MCF 10A (cell line): ENCODE data around the gene CCDC201. TPM values are rescaled to one million over a fixed set of nuclear protein-coding genes. Genes with fewer than 3 reads are reported as not detected.
A peak's percentile ranks its signal among the peaks of the same experiment; 100 is the strongest.

Experiments used
- Bru-seq: library from RNA; stranded (reverse); fragments of 400-500 nt; gene quantifications from one replicate; lab custom pipeline; 2021; lab: Mats Ljungman, UMichigan
- BruChase-seq, 2 experiments: library from RNA; stranded (reverse); fragments of 400-500 nt; gene quantifications; one replicate each; lab custom pipeline; 2021; lab: Mats Ljungman, UMichigan
- BruUV-seq: library from RNA; stranded (reverse); fragments of 400-500 nt; replicated peaks from 2 replicates; lab custom pipeline; 2021; lab: Mats Ljungman, UMichigan
- CTCF ChIA-PET: fragments of 300-600 bp; sonication (Branson Sonifier 250); formaldehyde crosslinking; extraction: SDS; loops from one replicate; lab custom pipeline; 2021; ENCODE audit warnings: antibody characterized with exemption, inconsistent platforms; lab: Yijun Ruan, JAX
- POLR2A ChIA-PET: fragments of 300-600, 350-650 bp; sonication (Branson Sonifier 250); formaldehyde crosslinking; extraction: SDS; loops from one replicate; lab custom pipeline; 2020; ENCODE audit warnings: antibody characterized with exemption, inconsistent platforms; lab: Yijun Ruan, JAX
- DNase-seq: peaks from one replicate; pipeline ENCODE4 v3.0.0-alpha.2; 2018; ENCODE audit not compliant: unreplicated experiment
- H3K27ac Mint-ChIP-seq: one replicate; pipeline ENCODE4 v1.8.0; 2022; ENCODE audit warnings: mild to moderate bottlenecking, low read depth, mixed read lengths; ENCODE audit not compliant: unreplicated experiment
- H3K27me3 Mint-ChIP-seq: one replicate; pipeline ENCODE4 v1.8.0; 2022; ENCODE audit warnings: mixed read lengths; ENCODE audit not compliant: insufficient read depth, unreplicated experiment
- H3K36me3 Mint-ChIP-seq: one replicate; pipeline ENCODE4 v1.8.0; 2022; ENCODE audit warnings: mild to moderate bottlenecking, moderate library complexity, mixed read lengths; ENCODE audit not compliant: insufficient read depth, unreplicated experiment
- H3K4me1 Mint-ChIP-seq: one replicate; pipeline ENCODE4 v1.8.0; 2022; ENCODE audit warnings: mixed read lengths; ENCODE audit not compliant: insufficient read depth, unreplicated experiment
- H3K4me3 Mint-ChIP-seq: one replicate; pipeline ENCODE4 v1.8.0; 2022; ENCODE audit warnings: mild to moderate bottlenecking, moderate library complexity, mixed read lengths; ENCODE audit not compliant: unreplicated experiment
- H3K9me3 Mint-ChIP-seq: one replicate; pipeline ENCODE4 v1.8.0; 2022; ENCODE audit warnings: mixed read lengths; ENCODE audit not compliant: unreplicated experiment
- intact Hi-C: fragments of 100-400 bp; cut with micrococcal nuclease; formaldehyde crosslinking; loops from 2 replicates; pipeline ENCODE4 v1.14.1; 2022
- long read RNA-seq: library from polyadenylated mRNA; stranded (forward); transcript quantifications from one replicate; pipeline ENCODE4 v2.0.0, GENCODE V29; 2022
- total RNA-seq: library from RNA; stranded (reverse); gene quantifications from 2 replicates; pipeline ENCODE4 v1.2.3, GENCODE V29; 2022
- TF ChIP-seq, protein P1 (sequence below): fragments of 200-600 bp; IDR thresholded peaks from one replicate; pipeline ENCODE4 v1.8.0; 2022; ENCODE audit warnings: antibody characterized with exemption, mild to moderate bottlenecking; ENCODE audit not compliant: unreplicated experiment

The CCDC201 gene
- total RNA-seq, result not detected in 2 replicates
- percentile 13 among the genes with signal in this experiment for Bru-seq, nascent RNA
- not detected for BruChase-seq, experiment 1, labeled RNA remaining after a 6-hour chase
- percentile 7 among the genes with signal in this experiment for BruChase-seq, experiment 2, labeled RNA remaining after a 2-hour chase
- long read RNA-seq, result 0 reads

DNA sequence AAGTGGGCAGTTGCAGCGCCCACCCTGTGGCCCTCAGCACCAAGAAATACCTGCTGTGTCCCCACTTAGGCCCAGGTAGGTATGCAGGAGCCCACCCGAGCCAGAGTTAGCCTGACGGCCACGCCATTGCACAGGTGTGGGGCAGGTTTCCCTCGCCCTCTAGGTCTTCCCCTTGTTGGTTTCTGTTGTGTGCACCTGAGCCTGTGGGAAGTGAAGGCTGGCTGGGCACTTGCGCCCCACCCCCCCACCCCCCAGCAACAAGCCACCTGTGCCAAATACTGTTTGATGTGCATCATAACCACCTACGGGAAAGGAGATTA, at the start of gene CCDC201:
Gene CCDC201, minus strand, starts transcription at position 48 of the 320 bp plus-strand sequence. CDS start 75 bp downstream, outside the sequence.
- ChIA-PET POLR2A (interaction anchor here (0.5 kb wide), 1 partner anchor 9 kb away, joined by 3 read pairs; no protein-coding TSS in a partner anchor), CTCF (interaction anchor here (0.6 to 0.7 kb wide), 2 partner anchors 19 to 20 kb away, joined by 4 to 5 read pairs; no protein-coding TSS in a partner anchor)
- TF ChIP-seq, protein P1, sequence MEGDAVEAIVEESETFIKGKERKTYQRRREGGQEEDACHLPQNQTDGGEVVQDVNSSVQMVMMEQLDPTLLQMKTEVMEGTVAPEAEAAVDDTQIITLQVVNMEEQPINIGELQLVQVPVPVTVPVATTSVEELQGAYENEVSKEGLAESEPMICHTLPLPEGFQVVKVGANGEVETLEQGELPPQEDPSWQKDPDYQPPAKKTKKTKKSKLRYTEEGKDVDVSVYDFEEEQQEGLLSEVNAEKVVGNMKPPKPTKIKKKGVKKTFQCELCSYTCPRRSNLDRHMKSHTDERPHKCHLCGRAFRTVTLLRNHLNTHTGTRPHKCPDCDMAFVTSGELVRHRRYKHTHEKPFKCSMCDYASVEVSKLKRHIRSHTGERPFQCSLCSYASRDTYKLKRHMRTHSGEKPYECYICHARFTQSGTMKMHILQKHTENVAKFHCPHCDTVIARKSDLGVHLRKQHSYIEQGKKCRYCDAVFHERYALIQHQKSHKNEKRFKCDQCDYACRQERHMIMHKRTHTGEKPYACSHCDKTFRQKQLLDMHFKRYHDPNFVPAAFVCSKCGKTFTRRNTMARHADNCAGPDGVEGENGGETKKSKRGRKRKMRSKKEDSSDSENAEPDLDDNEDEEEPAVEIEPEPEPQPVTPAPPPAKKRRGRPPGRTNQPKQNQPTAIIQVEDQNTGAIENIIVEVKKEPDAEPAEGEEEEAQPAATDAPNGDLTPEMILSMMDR, result no peak
- intact Hi-C loops, result loop anchor here (5.0 kb wide), 2 partner anchors 49 to 479 kb away; partner anchors contain the start of gene IGFBP3
- no peak for DNase-seq
- no peaks in the 10 kb centered on the region for H3K27me3 Mint-ChIP-seq
- H3K4me1 Mint-ChIP-seq, result peaks cover 6% of the 10 kb centered on the region
- peaks cover 10% of the 10 kb centered on the region for H3K9me3 Mint-ChIP-seq
- H3K27ac Mint-ChIP-seq, result no peak within 1 kb of the TSS
- no peaks in the 10 kb centered on the region for H3K36me3 Mint-ChIP-seq
- no peak within 1 kb of the TSS for H3K4me3 Mint-ChIP-seq
- no TSS peak for BruUV-seq

GRCh38 chr7:45921699-45922519, 49.0 kb upstream of the CCDC201 start:
- TF ChIP-seq, protein P1, result peak; percentile 74
- peaks cover 45% of the 10 kb centered on the region for H3K4me1 Mint-ChIP-seq
- H3K27me3 Mint-ChIP-seq, result no peaks in the 10 kb centered on the region
- ChIA-PET CTCF (interaction anchor here (0.6 to 11.5 kb wide), 41 partner anchors 9 to 1332 kb away, joined by 3 to 191 read pairs (median 4); no protein-coding TSS in a partner anchor), POLR2A (interaction anchor here (0.6 to 0.8 kb wide), 2 partner anchors 24 to 1012 kb away, joined by 3 to 4 read pairs; no protein-coding TSS in a partner anchor)
- no peaks in the 10 kb centered on the region for H3K9me3 Mint-ChIP-seq
- H3K4me3 Mint-ChIP-seq, result peak overlapping the region; percentile 74
- no peaks in the 10 kb centered on the region for H3K36me3 Mint-ChIP-seq
- intact Hi-C loops, result loop anchor here (2.0 to 10.0 kb wide), 7 partner anchors 50 to 1333 kb away; partner anchors contain the start of gene CCDC201
- peak; percentile 65 for DNase-seq
- H3K27ac Mint-ChIP-seq, result no peak overlapping the region
- no TSS peak for BruUV-seq

DNA sequence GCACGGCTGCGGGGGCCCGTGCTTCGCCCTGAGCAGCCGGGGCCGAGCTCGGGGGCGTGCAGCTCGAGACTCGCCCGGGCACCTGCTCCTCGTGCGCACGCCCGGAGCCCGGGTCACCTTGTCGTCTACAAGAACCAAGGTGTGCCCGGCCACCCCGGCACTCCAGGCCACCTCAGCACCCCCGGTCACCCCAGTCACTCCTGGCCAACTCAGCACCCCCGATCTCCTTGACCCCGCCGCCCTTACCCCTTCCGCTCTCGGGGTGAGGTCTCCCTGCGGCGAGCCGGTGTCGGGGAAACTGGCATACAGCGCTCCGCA, 48.5 kb upstream of the CCDC201 start:
- intact Hi-C loops, result loop anchor here (5.0 to 10.0 kb wide), 6 partner anchors 49 to 1181 kb away; partner anchors contain the start of gene CCDC201
- Mint-ChIP-seq H3K27ac (no peak overlapping the region), H3K4me3 (peak overlapping the region; percentile 74), H3K27me3 (no peaks in the 10 kb centered on the region), H3K36me3 (no peaks in the 10 kb centered on the region), H3K9me3 (no peaks in the 10 kb centered on the region), H3K4me1 (peaks cover 45% of the 10 kb centered on the region)
- BruUV-seq, result no TSS peak
- POLR2A ChIA-PET, result interaction anchor here (0.6 kb wide), 1 partner anchor 352 kb away, joined by 3 read pairs; no protein-coding TSS in a partner anchor
- no peak for DNase-seq
- CTCF ChIA-PET, result interaction anchor here (0.6 to 11.5 kb wide), 9 partner anchors 14 to 437 kb away, joined by 3 to 191 read pairs (median 3); no protein-coding TSS in a partner anchor
- TF ChIP-seq, protein P1, result no peak
